HCT116 (cell line): ENCODE data around the gene LRRC75A. TPM values are rescaled to one million over a fixed set of nuclear protein-coding genes. Genes with fewer than 3 reads are reported as not detected.

Experiments used
- ATAC-seq: fragments of 200-7000 bp; cut with Tn5 transposase; 2 replicates; pipeline ENCODE4 v1.9.1; 2020; ENCODE audit warnings: mild to moderate bottlenecking, moderate library complexity
- BruUV-seq: library from RNA; stranded (reverse); fragments of 400-500 nt; replicated peaks from 2 replicates; lab custom pipeline; 2021; lab: Mats Ljungman, UMichigan
- CTCF ChIA-PET: fragments of 300-600 bp; sonication (Branson Sonifier 250); formaldehyde crosslinking; loops from one replicate; lab custom pipeline; 2021; ENCODE audit warnings: antibody characterized with exemption; lab: Charles Lee
- POLR2A ChIA-PET: fragments of 300-600, 350-600 bp; sonication (Branson Sonifier 250); formaldehyde crosslinking; loops from one replicate; lab custom pipeline; 2021; ENCODE audit warnings: antibody characterized with exemption; lab: Charles Lee
- RAD21 ChIA-PET, 2 experiments: fragments of 300-600 bp; sonication (Branson Sonifier 250); formaldehyde crosslinking; loops; one replicate each; lab custom pipeline; 2023; ENCODE audit warnings: low total read pairs in 2 of 2; ENCODE audit not compliant: uncharacterized antibody in 2 of 2, unreplicated experiment in 2 of 2, low non-redundant PET in 1 of 2; lab: Charles Lee
- DNase-seq: peaks from one replicate; pipeline ENCODE4 v3.0.0-alpha.2; 2010; ENCODE audit warnings: low read depth, low spot score
- H2AFZ ChIP-seq: fragments of 200-600 bp; shearing (Covaris generic), sonication (generic); 2 replicates; pipeline ENCODE4 v1.6.1; 2017; ENCODE audit warnings: low read depth, mixed run types, mixed read lengths, antibody characterized with exemption, low read length; ENCODE audit not compliant: poor library complexity, severe bottlenecking
- H3K27ac ChIP-seq: 2 replicates; pipeline ENCODE4 v1.5.1; 2012; ENCODE audit warnings: low read depth, low read length
- H3K27me3 ChIP-seq: fragments of 200-600 bp; sonication (generic); 2 replicates; pipeline ENCODE4 v1.6.1; 2016; ENCODE audit warnings: mixed run types, low read length, mixed read lengths; ENCODE audit not compliant: insufficient read depth
- H3K36me3 ChIP-seq, 2 experiments: fragments of 200-500 bp in 1 of 2; fragments of 200-600 bp in 1 of 2; sonication (Bioruptor generic) in 1 of 2; sonication (generic) in 1 of 2; 2 replicates each; pipeline versions ENCODE4 v1.5.1 to v1.6.1; 2014 to 2016; ENCODE audit warnings: low read length in 2 of 2, inconsistent platforms in 1 of 2, mixed read lengths in 1 of 2, mixed run types in 1 of 2; ENCODE audit not compliant: insufficient read depth in 2 of 2, control insufficient read depth in 1 of 2
- H3K4me1 ChIP-seq, 2 experiments: fragments of 200-600 bp in 1 of 2; sonication (generic) in 1 of 2; 2 replicates each; pipeline versions ENCODE4 v1.5.1 to v1.6.1; 2012 to 2017; ENCODE audit warnings: low read length in 2 of 2, inconsistent platforms in 1 of 2, mild to moderate bottlenecking in 1 of 2, mixed read lengths in 1 of 2, mixed run types in 1 of 2, moderate library complexity in 1 of 2; ENCODE audit not compliant: insufficient read depth in 2 of 2, control insufficient read depth in 1 of 2
- H3K4me2 ChIP-seq: fragments of 200-600 bp; sonication (generic); 2 replicates; pipeline ENCODE4 v1.6.1; 2017; ENCODE audit warnings: mixed run types, low read length, mixed read lengths
- H3K4me3 ChIP-seq, 2 experiments: fragments of 200-600 bp in 1 of 2; sonication (generic) in 1 of 2; replicated peaks in 1 of 2; 2 replicates each; pipeline ENCODE4 v1.5.1; 2011 to 2016; ENCODE audit warnings: low read length in 2 of 2, control low read depth in 1 of 2, low read depth in 1 of 2, mild to moderate bottlenecking in 1 of 2, mixed read lengths in 1 of 2, mixed run types in 1 of 2
- H3K79me2 ChIP-seq: fragments of 200-600 bp; sonication (generic); 2 replicates; pipeline ENCODE4 v1.6.1; 2017; ENCODE audit warnings: mild to moderate bottlenecking, mixed run types, low read length, moderate library complexity, mixed read lengths; ENCODE audit not compliant: insufficient read depth
- H3K9ac ChIP-seq: fragments of 200-600 bp; sonication (generic); 2 replicates; pipeline ENCODE4 v1.6.1; 2016; ENCODE audit warnings: low read length, mixed read lengths
- H3K9me2 ChIP-seq: fragments of 200-600 bp; sonication (generic), shearing (Covaris generic); 2 replicates; pipeline ENCODE4 v1.6.1; 2017; ENCODE audit warnings: mixed run types, mild to moderate bottlenecking, moderate library complexity; ENCODE audit not compliant: insufficient read depth
- H3K9me3 ChIP-seq, 2 experiments: fragments of 200-500 bp in 1 of 2; fragments of 200-600 bp in 1 of 2; sonication (Bioruptor generic) in 1 of 2; sonication (generic) in 1 of 2; 2 replicates each; pipeline ENCODE4 v1.6.1; 2014 to 2017; ENCODE audit warnings: low read length in 2 of 2, mixed read lengths in 2 of 2, inconsistent platforms in 1 of 2, low read depth in 1 of 2, mild to moderate bottlenecking in 1 of 2, mixed run types in 1 of 2, moderate library complexity in 1 of 2; ENCODE audit not compliant: control insufficient read depth in 1 of 2, insufficient read depth in 1 of 2
- H4K20me1 ChIP-seq: fragments of 200-600 bp; sonication (generic), shearing (Covaris generic); 2 replicates; pipeline ENCODE4 v1.6.1; 2017; ENCODE audit warnings: mixed run types, mild to moderate bottlenecking, moderate library complexity; ENCODE audit not compliant: insufficient read depth
- CTCF ChIP-seq, 3 experiments: fragments of 200-600 bp in 1 of 3; sonication (generic) in 1 of 3; IDR thresholded peaks in 2 of 3; conservative IDR thresholded peaks in 1 of 3; 2 replicates each; pipeline ENCODE4 v1.5.1; 2012 to 2017; ENCODE audit warnings: low read depth in 2 of 3, low read length in 2 of 3, antibody characterized with exemption in 1 of 3, borderline replicate concordance in 1 of 3, control low read depth in 1 of 3, mild to moderate bottlenecking in 1 of 3, mixed read lengths in 1 of 3, mixed run types in 1 of 3, moderate library complexity in 1 of 3; ENCODE audit not compliant: insufficient read depth in 1 of 3
- intact Hi-C: fragments of 100-400 bp; cut with micrococcal nuclease; formaldehyde crosslinking; loops from 2 replicates; pipeline ENCODE4 v1.10.0; 2022
- total RNA-seq: library from RNA; stranded (reverse); gene quantifications from one replicate; pipeline ENCODE4 v1.2.1, GENCODE V29; 2021; ENCODE audit not compliant: unreplicated experiment
- TF ChIP-seq, protein P1 (sequence below): IDR thresholded peaks from 2 replicates; pipeline ENCODE4 v1.6.1; 2012; ENCODE audit warnings: low read depth

The LRRC75A gene
- total RNA-seq, 1 experiment from 2014 or later = 2.3 TPM

DNA sequence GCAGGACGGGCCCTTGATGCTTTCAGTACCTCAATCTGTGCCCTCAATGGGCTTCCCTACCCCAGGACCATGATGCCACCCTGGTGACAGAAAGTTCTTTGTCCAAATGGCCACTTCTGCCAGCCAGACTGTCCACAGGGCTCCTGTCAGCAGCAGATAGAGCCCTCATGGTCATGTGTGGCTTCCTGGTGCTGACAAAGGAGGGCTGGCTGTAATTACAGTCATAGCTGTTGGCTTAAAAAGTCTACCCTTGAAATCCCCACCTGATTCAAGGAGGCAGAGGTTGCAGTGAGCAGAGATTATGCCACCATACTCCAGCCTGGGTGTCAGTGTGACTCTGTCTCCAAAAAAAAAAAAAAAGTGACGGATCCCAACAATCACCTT lies 73.3 kb downstream of the LRRC75A start:
- POLR2A ChIA-PET = interaction anchor here (1.0 to 3.5 kb wide), 3 partner anchors 9 to 38 kb away, joined by 3 to 30 read pairs (median 5); partner anchors contain the start of gene UBB

More for the DNA sequence above, 73.3 kb downstream of the LRRC75A start:
- CTCF ChIA-PET = interaction anchor here (1.0 to 1.7 kb wide), 2 partner anchors 9 to 119 kb away, joined by 3 to 15 read pairs; no protein-coding TSS in a partner anchor
- Histone ChIP-seq H3K36me3 (no peaks in the 10 kb centered on the region), H3K4me1 (peaks cover 40 to 47% of the 10 kb centered on the region in 2 experiments), H3K9me2 (no peaks in the 10 kb centered on the region), H3K9me3 (no peaks in the 10 kb centered on the region), H3K4me3 (no peak overlapping the region), H2AFZ (peak overlapping the region; percentile 68), H3K79me2 (no peaks in the 10 kb centered on the region), H3K27ac (peak overlapping the region; percentile 81), H4K20me1 (no peaks in the 10 kb centered on the region), H3K4me2 (peak overlapping the region; percentile 78), H3K27me3 (no peaks in the 10 kb centered on the region), H3K9ac (peak overlapping the region; percentile 8; the same call in 1 of the 2 replicates)
- ATAC-seq (0 out of 2 replicates have a peak, but pooled peaks have one; percentile 1), DNase-seq (no peak)
- intact Hi-C loops = no loop called here
- TF ChIP-seq, protein P1, sequence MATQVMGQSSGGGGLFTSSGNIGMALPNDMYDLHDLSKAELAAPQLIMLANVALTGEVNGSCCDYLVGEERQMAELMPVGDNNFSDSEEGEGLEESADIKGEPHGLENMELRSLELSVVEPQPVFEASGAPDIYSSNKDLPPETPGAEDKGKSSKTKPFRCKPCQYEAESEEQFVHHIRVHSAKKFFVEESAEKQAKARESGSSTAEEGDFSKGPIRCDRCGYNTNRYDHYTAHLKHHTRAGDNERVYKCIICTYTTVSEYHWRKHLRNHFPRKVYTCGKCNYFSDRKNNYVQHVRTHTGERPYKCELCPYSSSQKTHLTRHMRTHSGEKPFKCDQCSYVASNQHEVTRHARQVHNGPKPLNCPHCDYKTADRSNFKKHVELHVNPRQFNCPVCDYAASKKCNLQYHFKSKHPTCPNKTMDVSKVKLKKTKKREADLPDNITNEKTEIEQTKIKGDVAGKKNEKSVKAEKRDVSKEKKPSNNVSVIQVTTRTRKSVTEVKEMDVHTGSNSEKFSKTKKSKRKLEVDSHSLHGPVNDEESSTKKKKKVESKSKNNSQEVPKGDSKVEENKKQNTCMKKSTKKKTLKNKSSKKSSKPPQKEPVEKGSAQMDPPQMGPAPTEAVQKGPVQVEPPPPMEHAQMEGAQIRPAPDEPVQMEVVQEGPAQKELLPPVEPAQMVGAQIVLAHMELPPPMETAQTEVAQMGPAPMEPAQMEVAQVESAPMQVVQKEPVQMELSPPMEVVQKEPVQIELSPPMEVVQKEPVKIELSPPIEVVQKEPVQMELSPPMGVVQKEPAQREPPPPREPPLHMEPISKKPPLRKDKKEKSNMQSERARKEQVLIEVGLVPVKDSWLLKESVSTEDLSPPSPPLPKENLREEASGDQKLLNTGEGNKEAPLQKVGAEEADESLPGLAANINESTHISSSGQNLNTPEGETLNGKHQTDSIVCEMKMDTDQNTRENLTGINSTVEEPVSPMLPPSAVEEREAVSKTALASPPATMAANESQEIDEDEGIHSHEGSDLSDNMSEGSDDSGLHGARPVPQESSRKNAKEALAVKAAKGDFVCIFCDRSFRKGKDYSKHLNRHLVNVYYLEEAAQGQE = no peak
- TF ChIP-seq CTCF (IDR thresholded peaks at IDR 0.05 in 2 of 3, conservative IDR thresholded peaks at IDR 0.05 in 1 of 3; ENCODE audit: borderline replicate concordance in 1 of 3, insufficient read depth in 1 of 3, low read depth in 2 of 3, low read length in 2 of 3) = no peak
- RAD21 ChIA-PET = no interaction called here
- BruUV-seq = no TSS peak
